ENCODE data around the gene CLRN2. TPM values are rescaled to one million over a fixed set of nuclear protein-coding genes. Genes with fewer than 3 reads are reported as not detected.

Gene CLRN2
- total and polyA plus RNA-seq, 4 donors, result 0.19 TPM; not detected in 3

DNA sequence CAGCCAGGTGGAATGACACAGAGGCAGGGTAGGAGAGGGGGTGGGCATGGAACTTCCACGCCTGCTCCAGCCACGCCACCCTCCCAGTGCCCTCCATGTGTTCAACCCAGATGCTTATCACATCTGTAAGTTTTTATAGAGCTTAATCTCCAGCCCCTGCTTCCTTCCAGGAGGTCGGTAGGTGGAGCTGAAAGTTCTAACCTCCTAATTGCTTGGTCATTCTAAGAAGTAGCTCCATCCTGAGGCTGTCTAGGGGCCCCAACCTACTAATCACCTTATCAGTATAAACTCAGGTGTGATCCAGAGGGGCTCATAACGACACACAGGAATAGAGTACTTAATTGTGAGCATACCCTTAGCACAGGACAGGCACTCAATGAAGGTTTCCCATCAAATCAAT is 21.3 kb upstream of the CLRN2 start (continued):
- TF ChIP-seq, protein P1, sequence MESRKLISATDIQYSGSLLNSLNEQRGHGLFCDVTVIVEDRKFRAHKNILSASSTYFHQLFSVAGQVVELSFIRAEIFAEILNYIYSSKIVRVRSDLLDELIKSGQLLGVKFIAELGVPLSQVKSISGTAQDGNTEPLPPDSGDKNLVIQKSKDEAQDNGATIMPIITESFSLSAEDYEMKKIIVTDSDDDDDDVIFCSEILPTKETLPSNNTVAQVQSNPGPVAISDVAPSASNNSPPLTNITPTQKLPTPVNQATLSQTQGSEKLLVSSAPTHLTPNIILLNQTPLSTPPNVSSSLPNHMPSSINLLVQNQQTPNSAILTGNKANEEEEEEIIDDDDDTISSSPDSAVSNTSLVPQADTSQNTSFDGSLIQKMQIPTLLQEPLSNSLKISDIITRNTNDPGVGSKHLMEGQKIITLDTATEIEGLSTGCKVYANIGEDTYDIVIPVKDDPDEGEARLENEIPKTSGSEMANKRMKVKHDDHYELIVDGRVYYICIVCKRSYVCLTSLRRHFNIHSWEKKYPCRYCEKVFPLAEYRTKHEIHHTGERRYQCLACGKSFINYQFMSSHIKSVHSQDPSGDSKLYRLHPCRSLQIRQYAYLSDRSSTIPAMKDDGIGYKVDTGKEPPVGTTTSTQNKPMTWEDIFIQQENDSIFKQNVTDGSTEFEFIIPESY (IDR thresholded peaks at IDR 0.05), result no peak
- TF ChIP-seq FOXA1 (IDR thresholded peaks at IDR 0.05) (no peak), SP1 (IDR thresholded peaks at IDR 0.05) (no peak), YY1 (IDR thresholded peaks at IDR 0.05) (no peak), RAD21 (IDR thresholded peaks at IDR 0.05) (no peak)

DNA sequence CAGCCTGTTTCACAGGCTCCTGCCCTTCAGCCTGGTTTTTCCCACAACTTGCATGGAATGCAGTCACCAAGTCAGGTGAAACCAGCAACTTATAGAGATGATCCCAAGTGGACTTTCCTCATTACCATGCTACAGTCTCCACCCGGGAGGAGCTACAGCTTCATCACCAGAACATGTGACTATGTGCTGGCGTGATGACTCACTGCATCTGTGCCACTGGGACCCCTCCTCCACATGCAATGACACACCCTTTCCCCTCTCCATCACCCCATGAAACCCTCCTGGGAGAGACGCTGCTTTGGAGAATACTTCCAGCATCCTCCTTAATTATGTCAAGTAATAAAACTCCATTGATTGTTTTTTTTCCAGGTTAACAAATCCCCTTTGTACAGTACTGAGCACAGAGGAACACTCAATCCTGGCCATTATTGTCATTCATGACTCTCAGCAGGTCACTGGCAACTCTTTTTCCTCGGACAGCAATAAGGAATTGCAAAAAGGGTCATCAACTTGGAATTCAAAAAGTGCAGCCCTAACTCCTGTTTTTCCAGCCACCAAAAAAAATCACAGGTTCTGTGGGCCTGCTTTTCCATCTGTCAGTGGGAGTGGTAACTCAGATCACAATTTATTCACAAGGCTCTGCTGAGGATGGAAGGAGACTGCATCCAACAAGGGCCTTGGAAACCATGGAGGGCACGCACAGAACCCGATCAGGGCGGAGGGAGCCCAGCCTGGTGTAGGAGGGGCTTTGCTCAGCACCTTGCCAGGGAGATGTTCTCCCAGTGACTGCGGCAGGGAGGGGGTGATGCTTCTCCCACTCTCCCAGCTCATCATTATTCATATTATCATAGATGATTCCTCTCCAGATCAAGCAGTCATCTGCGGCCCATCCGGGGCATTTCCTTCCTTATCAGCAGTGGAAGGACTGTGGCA is 20.4 kb upstream of the CLRN2 start:
- TF ChIP-seq, protein P1 (IDR thresholded peaks at IDR 0.05), result no peak
- TF ChIP-seq GABPA (IDR thresholded peaks at IDR 0.05 in 1 of 2, conservative IDR thresholded peaks at IDR 0.05 in 1 of 2) (no peak), FOXA1 (IDR thresholded peaks at IDR 0.05) (no peak), RXRA (IDR thresholded peaks at IDR 0.05) (no peak), NR2F2 (IDR thresholded peaks at IDR 0.05) (no peak), RAD21 (IDR thresholded peaks at IDR 0.05) (no peak), EGR1 (IDR thresholded peaks at IDR 0.05; ENCODE audit: low read depth in 2 of 2) (no peak)
- TF ChIP-seq, protein P2, sequence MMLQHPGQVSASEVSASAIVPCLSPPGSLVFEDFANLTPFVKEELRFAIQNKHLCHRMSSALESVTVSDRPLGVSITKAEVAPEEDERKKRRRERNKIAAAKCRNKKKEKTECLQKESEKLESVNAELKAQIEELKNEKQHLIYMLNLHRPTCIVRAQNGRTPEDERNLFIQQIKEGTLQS (IDR thresholded peaks at IDR 0.05), result no peak
- TF ChIP-seq, protein P3, sequence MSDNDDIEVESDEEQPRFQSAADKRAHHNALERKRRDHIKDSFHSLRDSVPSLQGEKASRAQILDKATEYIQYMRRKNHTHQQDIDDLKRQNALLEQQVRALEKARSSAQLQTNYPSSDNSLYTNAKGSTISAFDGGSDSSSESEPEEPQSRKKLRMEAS (IDR thresholded peaks at IDR 0.05), result no peak
- TF ChIP-seq, protein P4, sequence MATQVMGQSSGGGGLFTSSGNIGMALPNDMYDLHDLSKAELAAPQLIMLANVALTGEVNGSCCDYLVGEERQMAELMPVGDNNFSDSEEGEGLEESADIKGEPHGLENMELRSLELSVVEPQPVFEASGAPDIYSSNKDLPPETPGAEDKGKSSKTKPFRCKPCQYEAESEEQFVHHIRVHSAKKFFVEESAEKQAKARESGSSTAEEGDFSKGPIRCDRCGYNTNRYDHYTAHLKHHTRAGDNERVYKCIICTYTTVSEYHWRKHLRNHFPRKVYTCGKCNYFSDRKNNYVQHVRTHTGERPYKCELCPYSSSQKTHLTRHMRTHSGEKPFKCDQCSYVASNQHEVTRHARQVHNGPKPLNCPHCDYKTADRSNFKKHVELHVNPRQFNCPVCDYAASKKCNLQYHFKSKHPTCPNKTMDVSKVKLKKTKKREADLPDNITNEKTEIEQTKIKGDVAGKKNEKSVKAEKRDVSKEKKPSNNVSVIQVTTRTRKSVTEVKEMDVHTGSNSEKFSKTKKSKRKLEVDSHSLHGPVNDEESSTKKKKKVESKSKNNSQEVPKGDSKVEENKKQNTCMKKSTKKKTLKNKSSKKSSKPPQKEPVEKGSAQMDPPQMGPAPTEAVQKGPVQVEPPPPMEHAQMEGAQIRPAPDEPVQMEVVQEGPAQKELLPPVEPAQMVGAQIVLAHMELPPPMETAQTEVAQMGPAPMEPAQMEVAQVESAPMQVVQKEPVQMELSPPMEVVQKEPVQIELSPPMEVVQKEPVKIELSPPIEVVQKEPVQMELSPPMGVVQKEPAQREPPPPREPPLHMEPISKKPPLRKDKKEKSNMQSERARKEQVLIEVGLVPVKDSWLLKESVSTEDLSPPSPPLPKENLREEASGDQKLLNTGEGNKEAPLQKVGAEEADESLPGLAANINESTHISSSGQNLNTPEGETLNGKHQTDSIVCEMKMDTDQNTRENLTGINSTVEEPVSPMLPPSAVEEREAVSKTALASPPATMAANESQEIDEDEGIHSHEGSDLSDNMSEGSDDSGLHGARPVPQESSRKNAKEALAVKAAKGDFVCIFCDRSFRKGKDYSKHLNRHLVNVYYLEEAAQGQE (IDR thresholded peaks at IDR 0.05), result no peak
- TF ChIP-seq, protein P5, sequence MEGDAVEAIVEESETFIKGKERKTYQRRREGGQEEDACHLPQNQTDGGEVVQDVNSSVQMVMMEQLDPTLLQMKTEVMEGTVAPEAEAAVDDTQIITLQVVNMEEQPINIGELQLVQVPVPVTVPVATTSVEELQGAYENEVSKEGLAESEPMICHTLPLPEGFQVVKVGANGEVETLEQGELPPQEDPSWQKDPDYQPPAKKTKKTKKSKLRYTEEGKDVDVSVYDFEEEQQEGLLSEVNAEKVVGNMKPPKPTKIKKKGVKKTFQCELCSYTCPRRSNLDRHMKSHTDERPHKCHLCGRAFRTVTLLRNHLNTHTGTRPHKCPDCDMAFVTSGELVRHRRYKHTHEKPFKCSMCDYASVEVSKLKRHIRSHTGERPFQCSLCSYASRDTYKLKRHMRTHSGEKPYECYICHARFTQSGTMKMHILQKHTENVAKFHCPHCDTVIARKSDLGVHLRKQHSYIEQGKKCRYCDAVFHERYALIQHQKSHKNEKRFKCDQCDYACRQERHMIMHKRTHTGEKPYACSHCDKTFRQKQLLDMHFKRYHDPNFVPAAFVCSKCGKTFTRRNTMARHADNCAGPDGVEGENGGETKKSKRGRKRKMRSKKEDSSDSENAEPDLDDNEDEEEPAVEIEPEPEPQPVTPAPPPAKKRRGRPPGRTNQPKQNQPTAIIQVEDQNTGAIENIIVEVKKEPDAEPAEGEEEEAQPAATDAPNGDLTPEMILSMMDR (IDR thresholded peaks at IDR 0.05; ENCODE audit: low read depth, low read length, missing input control), result no peak
- H3K4me1 ChIP-seq (ENCODE audit: control insufficient read depth in 4 of 4, insufficient read depth in 4 of 4, low read length in 3 of 4), result peaks cover 26 to 54% (median 44%) of the 10 kb centered on the region in 4 donors
- H3K9me3 ChIP-seq (ENCODE audit: control insufficient read depth in 4 of 4, low read length in 3 of 4), result no peaks in the 10 kb centered on the region

More for the DNA sequence above, 20.4 kb upstream of the CLRN2 start:
- no peak for DNase-seq (ENCODE audit: low spot score)
- Histone ChIP-seq H3K27ac (ENCODE audit: low read depth in 1 of 2, low read length in 2 of 2) (no peak overlapping the region), H3K36me3 (ENCODE audit: control insufficient read depth in 4 of 4, insufficient read depth in 3 of 4, low read depth in 1 of 4, low read length in 3 of 4) (peaks cover 6 to 15% (median 12%) of the 10 kb centered on the region in 4 donors), H3K9ac (ENCODE audit: low read depth in 1 of 2, low read length in 2 of 2) (no peak overlapping the region), H3K27me3 (ENCODE audit: control insufficient read depth in 4 of 4, insufficient read depth in 4 of 4, low read length in 3 of 4) (no peaks in the 10 kb centered on the region), H3K4me3 (ENCODE audit: low read depth in 1 of 3, low read length in 3 of 3) (no peak overlapping the region)
- WGBS, result 91% methylated on average over 10 of the region's 10 CpGs

Data from liver (tissue), 9 donors.